PC-3 (cell line): ENCODE data around the gene PPHLN1.

Experiments
- EZH2phosphoT487 ChIP-seq: fragments of 300-600 bp; sonication (generic); IDR thresholded peaks from 2 replicates; pipeline ENCODE4 v1.6.1; 2018; ENCODE audit warnings: mild to moderate bottlenecking, antibody characterized with exemption, low read length, borderline replicate concordance
- TF ChIP-seq, protein P1 (sequence below): fragments of 300-600 bp; sonication (generic); conservative IDR thresholded peaks from 2 replicates; pipeline ENCODE4 v1.5.1; 2017; ENCODE audit warnings: antibody characterized with exemption, low read depth, mild to moderate bottlenecking, low read length

DNA sequence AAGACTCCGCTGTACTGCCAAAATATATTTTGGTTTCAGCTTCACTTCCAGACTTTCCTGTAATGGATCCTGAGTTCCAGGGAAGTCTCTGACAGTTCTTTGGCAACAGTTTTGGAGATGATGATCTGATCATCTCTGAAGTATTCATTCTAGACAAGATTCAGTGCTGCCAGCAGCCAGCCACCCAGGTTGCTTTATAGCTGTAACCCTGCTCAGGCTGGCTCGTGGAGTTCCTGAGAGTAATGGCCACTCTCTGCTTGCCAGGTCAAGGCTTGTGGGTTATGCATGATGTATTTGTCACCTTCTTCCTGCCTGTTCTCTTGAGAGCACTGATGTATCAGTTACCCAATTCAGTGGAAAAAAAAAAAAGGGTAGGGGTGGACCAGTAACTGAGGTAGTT lies 124.3 kb downstream of the PPHLN1 start:
- TF ChIP-seq EZH2phosphoT487 = no peak
- TF ChIP-seq, protein P1, sequence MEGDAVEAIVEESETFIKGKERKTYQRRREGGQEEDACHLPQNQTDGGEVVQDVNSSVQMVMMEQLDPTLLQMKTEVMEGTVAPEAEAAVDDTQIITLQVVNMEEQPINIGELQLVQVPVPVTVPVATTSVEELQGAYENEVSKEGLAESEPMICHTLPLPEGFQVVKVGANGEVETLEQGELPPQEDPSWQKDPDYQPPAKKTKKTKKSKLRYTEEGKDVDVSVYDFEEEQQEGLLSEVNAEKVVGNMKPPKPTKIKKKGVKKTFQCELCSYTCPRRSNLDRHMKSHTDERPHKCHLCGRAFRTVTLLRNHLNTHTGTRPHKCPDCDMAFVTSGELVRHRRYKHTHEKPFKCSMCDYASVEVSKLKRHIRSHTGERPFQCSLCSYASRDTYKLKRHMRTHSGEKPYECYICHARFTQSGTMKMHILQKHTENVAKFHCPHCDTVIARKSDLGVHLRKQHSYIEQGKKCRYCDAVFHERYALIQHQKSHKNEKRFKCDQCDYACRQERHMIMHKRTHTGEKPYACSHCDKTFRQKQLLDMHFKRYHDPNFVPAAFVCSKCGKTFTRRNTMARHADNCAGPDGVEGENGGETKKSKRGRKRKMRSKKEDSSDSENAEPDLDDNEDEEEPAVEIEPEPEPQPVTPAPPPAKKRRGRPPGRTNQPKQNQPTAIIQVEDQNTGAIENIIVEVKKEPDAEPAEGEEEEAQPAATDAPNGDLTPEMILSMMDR = no peak
